Non-pigmented ciliary epithelial cell (primary cell): ENCODE results near the gene PITHD1.
A peak's percentile ranks its signal among the peaks of the same experiment; 100 is the strongest.
"Not testable (repeated sequence)": the region's sequence is repeated elsewhere in the genome, so short reads cannot be mapped to it uniquely, and the experiment has no call there.

Experiments
- DNase-seq: peaks from one replicate; pipeline ENCODE4 v3.0.0-alpha.2; 2010; ENCODE audit warnings: low read depth

PITHD1 gene, protein sequence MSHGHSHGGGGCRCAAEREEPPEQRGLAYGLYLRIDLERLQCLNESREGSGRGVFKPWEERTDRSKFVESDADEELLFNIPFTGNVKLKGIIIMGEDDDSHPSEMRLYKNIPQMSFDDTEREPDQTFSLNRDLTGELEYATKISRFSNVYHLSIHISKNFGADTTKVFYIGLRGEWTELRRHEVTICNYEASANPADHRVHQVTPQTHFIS

DNA sequence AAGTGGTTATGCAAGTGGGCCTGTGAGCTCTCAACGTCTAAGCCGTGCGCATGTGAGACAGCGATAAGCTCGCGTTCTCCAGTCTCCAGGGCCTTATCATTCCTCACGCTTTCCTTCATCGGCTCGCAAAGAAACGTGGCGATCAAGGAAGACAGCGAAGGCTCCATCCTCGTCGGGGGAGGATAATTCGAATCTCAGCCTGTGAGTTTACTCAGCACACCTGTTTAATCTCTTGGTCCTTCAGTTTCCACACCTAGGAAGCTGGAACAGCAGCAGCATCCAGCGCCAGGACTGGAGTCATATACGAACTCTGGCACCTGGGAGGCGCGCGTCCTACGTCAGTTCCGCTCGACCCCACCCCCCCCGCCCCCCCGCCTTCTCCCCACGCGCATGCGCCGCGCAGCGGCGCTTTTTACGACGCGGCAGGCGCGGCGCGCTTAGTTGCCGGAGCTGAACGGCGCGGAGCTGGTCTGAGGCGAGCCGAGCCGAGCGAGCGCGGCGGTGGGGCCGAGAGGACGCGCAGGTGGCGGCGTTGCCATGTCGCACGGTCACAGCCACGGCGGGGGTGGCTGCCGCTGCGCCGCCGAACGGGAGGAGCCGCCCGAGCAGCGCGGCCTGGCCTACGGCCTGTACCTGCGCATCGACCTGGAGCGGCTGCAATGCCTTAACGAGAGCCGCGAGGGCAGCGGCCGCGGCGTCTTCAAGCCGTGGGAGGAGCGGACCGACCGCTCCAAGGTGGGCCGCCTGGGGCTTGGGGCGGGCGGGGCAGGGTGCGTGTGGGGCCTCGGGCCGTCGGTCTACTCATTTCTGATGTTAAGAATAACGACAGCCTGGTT lies at the start of gene PITHD1:
Gene PITHD1, plus strand, starts transcription at position 440 of the 836 bp plus-strand sequence. Its CDS starts 98 bp downstream, at position 538.
- DNase-seq: peak; percentile 38

DNA sequence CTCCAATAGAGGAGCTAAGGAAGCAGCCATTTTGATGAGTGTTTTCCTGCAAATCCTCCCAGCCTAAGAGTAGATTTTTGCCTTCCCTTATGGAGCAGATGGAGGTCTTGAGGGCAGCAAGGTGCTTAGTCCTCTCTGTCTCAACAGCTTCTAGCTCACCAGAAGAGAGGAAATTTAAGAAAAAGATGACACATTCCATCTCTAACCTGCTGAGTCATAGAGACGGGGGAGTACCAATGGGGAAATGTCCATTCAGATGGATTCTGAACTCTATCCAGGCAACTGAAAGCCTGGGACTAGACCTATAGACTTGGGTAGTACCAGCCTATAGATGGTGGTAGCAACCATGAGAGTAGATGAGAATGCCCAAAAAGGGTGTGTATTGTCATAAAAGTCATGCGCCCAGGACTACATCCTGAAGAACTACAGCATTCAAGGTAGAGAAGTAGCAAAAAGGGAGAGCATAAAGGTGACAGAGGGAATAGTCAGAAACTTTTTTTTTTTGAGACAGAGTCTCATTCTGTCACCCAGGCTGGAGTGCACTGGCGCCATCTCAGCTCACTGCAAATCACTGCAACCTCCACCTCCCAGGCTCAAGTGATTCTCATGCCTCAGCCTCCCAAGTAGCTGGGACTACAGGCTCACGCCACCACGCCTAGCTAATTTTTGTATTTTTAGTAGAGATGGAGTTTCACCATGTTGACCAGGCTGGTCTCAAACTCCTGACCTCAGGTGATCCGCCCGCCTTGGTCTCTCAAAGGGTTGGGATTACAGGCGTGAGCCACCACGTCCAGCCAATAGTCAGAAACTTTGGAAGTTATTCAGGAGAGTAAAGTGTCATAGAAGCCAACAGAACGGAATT lies 45.6 kb upstream of the PITHD1 start:
- DNase-seq: no peak

DNA sequence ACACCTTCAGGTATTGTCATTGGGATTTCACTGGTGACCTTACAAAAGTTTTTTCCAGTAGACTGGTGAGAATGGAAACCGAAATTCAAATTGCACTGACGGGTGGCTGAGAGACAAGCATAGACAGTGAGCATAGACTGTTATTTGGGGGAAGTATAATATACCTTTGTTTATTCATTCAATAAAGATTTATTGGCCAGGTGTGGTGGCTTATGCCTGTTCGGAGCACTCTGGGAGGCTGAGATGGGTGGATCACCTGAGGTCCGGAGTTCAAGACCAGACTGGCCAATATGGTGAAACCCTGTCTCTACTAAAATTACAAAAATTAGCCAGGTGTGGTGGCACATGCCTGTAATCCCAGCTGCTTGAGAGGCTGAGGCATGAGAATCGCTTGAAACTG lies 44.9 kb upstream of the PITHD1 start:
- not testable (repeated sequence) for DNase-seq

DNA sequence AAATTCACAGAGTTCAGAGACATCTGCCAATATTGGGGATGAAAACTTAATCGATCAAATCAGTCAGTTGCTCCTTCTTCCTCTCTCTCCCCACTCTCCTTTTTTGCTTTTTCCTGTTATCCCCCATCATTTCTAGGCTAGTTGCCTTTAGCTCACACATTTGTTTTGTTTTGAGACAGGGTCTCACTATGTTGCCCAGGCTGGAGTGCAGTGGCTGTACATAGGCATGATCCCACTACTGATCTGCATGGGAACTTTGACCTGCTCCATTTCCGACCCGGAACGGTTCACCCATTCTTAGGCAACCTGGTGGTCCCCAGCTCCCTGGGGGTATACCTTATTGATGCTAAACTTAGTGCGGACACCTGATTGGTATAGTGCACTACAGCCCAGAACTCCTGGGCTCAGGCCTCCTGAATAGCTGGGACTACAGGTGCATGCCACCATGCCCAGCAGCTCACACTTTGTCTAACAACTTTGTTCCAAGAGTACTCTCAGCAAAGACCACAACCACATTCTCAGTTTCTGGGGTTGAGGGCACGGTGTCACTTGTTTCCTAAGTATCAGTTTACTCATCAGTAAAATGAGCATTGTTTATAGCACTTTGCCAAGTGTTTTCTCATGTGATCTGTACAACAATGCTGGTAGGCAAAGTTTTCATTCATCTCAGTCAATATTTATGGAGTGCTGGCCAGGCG lies 41.6 kb upstream of the PITHD1 start:
- no peak for DNase-seq

DNA sequence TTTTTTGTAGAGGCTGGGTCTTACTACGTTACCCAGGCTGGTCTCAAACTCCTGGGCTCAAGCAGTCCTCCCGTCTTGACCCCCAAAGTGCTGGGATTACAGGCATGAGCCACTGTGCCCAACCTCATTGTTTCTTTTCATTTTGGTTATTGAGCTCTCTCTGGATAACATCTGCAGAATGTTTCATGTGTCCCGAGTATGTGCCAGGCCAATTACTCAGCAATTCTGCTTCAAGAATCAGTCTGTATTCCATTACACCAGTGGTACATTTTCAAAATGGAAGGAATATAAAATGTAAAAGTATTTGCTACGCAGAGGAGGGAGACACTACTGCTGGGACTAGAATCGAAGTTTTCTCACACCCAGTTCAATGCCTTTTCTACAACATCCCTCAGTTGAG lies 36.6 kb upstream of the PITHD1 start:
- DNase-seq: no peak

DNA sequence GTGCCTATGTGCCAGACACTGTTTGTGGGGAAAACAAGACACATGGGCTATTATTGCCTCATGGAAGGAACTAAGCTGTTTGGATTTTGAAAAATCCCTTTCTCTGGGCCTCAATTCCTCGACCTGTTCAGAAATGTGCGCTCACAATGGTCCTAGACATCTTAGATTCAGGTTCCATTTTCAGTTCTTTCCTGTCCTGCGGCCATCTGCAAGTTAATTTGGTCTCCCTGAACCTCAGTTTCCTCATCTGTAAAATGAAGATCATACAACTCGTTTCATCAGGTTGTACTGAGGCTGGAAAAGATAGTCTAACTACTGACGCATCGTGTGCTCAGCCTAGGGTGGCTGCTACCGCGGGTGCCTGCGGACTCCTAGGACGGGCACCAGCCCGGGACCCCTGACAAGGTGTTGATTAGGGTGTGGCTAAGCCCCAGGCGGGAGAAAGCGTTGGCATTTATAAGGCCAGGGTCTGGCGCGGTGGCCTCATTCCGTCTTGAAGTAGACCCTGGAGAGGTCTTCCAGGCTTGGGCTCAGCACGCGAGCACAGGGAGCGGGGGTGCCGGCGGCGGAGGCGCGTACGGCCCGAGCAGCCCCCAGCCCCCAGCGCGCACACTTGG lies 35.4 kb upstream of the PITHD1 start:
- DNase-seq: no peak

DNA sequence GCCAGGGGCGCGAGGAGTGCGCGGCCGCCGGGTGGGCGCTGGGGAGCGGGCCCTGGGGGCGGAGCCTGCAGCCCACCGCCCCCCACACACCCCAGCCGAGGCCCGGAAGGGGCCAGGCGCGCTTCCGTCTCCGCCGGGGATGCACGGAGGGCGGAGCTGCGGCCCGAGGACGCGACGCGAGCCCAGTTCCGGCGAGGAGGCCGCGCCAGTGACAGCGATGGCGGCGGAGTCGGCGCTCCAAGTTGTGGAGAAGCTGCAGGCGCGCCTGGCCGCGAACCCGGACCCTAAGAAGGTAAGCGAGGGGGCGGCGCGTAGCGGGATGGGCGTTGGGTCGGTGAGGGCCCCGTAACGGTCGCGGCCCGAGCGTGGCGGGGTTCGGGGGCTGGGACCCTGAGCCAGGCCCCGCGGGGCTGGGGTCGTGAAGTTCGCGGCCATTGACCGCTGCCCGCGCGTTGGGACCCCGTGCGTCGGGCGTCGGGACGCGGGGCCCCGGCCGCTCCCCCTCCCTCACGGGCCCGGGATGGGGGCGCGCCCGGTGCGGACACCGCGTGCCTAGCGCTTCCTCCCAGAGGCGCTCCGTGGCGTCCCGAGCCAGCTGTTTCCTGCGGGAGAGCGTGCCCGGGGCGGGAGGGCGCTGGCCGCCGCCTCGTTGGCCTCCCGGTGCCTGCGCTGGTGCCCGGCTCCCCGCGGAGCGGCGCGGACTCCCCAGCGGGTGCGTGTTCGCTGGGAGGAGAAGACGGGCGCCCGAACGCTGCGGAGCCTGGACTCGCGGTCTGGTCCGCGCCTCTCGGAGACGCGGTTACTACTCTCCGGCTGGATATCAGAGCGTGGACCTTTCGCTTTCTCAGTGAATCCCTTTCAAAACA lies 34.7 kb upstream of the PITHD1 start, which contains the start of gene ELOA:
Gene ELOA, plus strand, starts transcription at position 185 of the 866 bp plus-strand sequence. Its CDS starts 33 bp downstream, at position 218.
- DNase-seq: no peak

DNA sequence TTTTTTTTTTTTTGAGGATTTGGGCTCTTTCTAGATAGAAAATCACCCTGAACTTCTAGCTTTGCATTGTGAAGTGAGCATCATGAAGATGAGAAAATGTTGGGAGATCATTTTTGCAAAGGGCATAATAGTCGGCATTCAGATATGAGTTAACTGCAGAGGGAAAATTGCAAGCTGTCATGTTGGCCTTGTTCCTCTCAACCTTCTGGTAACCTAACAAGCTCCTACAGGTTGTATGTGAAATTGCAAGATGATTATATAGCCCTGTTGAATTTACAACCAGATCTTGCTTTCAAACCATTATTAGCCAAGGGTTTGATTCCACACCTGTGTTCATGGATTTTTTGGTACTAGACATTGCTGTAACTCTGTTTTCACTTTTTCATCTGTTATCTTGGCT lies 32.7 kb upstream of the PITHD1 start:
- DNase-seq: no peak

DNA sequence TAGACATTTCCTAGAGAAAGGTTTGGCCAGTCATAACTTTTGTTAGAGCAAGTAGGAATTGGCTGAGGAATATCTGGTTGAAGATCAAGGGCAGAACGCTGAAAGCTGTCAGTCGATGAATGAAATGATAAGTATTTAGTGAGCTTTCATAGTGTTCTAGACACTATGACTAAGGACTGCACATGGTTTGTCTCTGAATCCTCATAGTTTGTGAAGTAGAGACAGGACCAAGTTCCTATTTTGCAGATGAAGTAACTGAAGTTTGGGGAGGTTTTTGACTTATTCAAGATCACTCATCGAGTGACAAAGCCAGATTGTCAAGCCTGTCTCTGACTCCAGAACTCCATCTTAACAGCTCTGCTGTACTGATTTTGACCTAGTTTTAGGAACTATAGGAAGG lies 30.2 kb upstream of the PITHD1 start:
- DNase-seq: no peak

DNA sequence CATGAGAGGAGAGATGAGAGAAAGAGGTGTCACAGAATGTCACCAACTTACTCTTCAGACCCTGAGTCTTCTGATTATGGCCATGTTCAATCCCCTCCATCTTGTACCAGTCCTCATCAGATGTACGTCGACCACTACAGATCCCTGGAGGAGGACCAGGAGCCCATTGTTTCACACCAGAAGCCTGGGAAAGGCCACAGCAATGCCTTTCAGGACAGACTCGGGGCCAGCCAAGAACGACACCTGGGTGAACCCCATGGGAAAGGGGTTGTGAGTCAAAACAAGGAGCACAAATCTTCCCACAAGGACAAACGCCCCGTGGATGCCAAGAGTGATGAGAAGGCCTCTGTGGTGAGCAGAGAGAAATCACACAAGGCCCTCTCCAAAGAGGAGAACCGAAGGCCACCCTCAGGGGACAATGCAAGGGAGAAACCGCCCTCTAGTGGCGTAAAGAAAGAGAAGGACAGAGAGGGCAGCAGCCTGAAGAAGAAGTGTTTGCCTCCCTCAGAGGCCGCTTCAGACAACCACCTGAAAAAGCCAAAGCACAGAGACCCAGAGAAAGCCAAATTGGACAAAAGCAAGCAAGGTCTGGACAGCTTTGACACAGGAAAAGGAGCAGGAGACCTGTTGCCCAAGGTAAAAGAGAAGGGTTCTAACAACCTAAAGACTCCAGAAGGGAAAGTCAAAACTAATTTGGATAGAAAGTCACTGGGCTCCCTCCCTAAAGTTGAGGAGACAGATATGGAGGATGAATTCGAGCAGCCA lies 27.0 kb upstream of the PITHD1 start:
- DNase-seq: no peak

DNA sequence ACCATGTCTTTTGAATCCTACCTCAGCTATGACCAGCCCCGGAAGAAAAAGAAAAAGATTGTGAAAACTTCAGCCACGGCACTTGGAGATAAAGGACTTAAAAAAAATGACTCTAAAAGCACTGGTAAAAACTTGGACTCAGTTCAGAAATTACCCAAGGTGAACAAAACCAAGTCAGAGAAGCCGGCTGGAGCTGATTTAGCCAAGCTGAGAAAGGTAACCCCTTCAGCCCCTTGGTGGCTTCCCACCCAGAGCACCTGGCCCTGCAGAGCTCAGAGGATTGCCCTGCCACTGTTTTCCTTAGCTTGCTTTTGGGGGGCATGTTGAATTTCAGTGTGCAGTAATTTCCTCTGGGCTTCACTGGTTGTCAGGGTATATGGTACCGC lies 26.4 kb upstream of the PITHD1 start:
- no peak for DNase-seq

DNA sequence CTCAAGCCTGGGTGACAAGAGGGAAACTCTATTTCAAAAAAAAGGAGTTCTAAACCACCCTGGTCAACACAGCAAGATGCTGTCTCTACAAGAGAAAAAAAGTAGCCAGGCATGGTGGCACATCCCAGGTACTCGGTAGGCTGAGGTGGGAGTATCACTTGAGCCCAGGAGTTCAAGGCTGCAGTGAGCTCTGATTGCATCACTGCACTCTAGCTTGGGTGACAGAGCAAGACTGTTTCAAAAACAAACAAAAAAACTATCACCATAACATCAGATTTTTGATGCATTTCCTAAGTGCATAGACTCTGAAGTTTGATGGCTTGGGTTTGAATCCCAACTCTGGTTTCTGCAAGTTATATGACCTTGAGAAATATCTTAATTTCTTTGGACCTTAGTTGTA lies 25.3 kb upstream of the PITHD1 start:
- DNase-seq: no peak

DNA sequence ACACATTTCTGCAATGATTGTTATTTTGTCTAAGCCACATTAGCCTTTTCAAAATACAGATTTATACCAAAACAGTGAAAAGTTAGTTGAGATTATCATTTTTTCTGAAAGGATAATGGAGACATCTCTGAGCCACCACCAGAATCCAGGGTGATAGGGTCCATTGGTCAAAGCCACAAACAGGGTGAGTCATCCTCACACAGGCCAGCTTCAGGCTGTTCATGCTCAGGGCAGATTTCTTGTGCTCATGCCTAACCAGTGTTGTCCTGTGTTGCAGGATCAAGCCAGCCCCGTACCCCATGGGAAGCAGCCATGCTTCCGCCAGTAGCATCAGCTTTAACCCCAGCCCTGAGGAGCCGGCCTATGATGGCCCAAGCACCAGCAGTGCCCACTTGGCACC lies 21.5 kb upstream of the PITHD1 start:
- DNase-seq: no peak

DNA sequence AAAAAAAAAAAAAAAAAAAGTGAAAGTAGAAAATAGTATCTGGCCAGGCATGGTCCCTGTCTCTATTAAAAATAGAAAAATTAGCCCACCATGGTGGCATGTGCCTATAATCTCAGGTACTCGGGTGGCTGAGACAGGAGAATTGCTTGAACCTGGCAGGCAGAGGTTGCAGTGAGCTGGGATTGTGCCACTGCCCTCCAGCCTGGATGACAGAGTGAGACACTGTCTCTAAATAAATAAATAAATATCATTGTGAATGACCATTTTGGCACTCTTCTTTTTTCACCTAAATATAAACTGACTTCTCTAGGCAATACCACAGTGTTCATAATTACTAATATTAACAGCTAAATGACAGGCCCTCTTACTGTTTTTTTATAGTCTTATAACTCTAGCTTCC lies 20.4 kb upstream of the PITHD1 start:
- no peak for DNase-seq

DNA sequence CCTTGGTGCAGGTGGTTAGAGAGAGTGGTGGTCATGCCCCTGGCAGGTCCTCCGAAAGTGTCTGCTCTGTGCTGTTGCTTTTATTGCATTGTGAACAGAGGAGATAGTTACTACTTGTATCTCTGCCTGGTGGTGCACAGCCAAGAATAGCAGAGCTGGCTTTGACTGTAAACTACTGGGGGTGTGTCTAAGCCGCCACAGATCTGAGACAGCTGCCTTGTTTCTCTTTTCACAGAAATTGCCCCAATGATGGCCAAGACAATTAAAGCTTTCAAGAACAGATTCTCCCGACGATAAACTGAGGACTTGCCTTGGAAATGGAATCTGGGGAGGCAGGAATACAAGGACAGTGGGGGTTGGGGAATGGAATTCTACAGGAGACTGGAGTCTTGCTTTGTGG lies 18.9 kb upstream of the PITHD1 start:
- DNase-seq: no peak

DNA sequence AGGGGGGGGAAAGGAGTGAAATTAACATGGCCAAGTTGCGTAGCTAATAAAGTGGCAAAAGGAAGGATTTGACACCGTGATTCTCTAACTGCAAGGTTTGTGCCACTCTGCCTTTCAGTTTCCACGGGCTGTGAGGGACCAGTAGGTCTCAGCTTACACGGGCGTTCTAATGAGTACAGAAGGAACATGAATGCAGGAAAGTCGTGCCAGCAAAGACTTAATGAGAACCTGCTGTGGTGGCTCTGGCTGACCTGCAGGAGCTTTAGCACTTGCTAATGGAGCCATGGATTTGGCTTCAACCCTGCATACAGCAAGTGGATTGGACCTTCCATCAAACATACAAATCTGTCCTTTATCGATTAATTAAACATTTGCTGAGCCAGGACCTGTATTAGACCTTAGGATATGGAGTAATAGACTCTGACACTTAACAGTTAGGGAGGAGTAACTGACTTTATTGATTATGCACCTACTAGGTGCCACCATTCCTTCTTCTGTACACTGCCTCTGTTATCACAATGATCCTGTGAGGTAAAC lies 15.1 kb upstream of the PITHD1 start:
- no peak for DNase-seq

DNA sequence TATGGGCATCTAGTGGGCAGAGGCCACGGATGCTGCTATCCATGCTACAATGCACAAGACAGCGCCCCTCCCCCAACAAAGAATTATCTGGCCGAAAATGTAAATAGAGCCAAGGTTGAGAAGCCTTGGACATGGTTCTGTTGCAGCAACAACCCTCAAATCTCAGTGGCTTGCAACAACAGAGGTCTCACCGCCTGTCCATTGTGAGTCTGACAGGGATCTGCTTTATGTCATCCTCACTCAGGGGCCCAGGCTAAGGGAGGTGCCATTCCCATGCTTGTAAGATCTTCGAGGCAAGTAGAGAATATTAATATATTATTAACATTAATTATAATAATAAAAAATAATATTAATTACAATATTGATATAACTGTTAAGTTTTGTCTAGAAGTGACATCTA lies 9.5 kb upstream of the PITHD1 start:
- no peak for DNase-seq

DNA sequence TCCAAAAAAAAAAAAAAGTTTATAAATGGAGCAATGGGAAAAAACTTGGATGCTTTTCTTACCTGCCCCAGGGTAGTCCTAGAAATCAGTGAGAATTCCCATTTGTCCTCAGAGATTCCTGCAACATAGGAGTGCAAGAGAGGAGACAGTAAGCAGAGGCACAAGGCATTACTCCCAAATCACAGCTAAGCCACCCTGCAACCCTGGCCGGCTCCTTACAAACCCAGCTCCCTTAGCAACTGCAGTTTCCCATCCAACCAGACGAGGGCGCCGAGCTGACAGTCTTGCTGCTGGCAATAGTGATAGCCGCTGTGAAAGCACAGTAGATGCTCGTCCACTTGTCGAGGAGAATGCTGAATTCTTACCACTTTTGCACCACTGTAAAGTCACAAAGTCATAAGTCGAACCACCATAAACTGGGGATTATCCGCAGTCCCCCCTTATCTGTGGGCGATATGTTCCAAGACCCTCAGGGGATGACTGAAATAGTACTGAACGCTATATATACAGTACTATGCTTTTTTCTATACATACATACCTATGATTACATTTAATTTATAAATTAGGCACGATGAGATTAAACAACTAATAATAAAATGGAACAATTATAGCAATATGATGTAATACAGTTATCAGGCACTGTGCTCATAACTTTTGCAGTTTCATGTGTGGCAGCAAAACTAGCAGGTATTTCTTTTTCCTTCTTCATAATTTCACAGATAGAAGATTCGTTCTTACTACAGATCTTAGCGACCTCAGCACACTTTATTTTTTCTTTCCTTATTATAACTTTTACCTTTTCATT lies 6.0 kb upstream of the PITHD1 start:
- peak; percentile 35 for DNase-seq

DNA sequence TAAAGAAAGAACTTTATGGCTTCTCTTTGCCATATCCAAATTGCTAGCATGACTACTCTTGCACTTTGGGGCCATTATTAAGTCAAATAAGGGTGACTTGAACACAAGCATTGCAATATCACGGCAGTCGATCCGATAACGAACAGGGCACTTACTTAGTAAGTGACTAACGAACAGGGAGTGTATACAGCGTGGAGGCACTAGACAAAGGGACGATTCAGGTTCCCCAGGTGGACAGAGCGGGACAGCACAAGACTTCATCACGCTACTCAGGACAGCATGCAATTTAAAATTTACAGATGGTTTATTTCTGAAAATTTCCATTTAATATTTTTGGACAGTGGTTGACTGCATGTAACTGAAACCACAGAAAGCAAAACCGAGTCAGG lies 5.4 kb upstream of the PITHD1 start:
- no peak for DNase-seq
